ENCODE data around the gene MYO18B. TPM values are rescaled to one million over a fixed set of nuclear protein-coding genes. Genes with fewer than 3 reads are reported as not detected.
A peak's percentile ranks its signal among the peaks of the same experiment; 100 is the strongest.
"Not testable (repeated sequence)": the region's sequence is repeated elsewhere in the genome, so short reads cannot be mapped to it uniquely, and the experiment has no call there.

Gene MYO18B
- total RNA-seq, 2 experiments from 2014 or later: 0.53 to 0.58 TPM

GRCh38 chr22:25701056-25701780 is 40.8 kb upstream of the MYO18B start:
- no peak for ATAC-seq
- H3K27ac Mint-ChIP-seq: no peak overlapping the region
- H3K27me3 Mint-ChIP-seq: no peaks in the 10 kb centered on the region
- H3K4me1 Mint-ChIP-seq: peaks cover 13% of the 10 kb centered on the region
- no peaks in the 10 kb centered on the region for H3K36me3 Mint-ChIP-seq (ENCODE audit: low read depth)
- no peak for DNase-seq
- POLR2A ChIA-PET: no interaction called here
- H3K4me3 Mint-ChIP-seq: no peak overlapping the region
- H3K9me3 Mint-ChIP-seq (ENCODE audit: low read depth): no peaks in the 10 kb centered on the region
- CTCF ChIA-PET: interaction anchor here (0.5 to 1.6 kb wide), 5 partner anchors 8 to 339 kb away, joined by 3 to 4 read pairs (median 3); no protein-coding TSS in a partner anchor
- intact Hi-C loops (cut with DNase I, micrococcal nuclease): loop anchor here in 1 of 2 experiments (5.0 to 10.0 kb wide), 2 partner anchors 136 to 254 kb away; partner anchors contain the start of gene GRK3

GRCh38 chr22:25702040-25702439 is 39.9 kb upstream of the MYO18B start:
- peaks cover 13% of the 10 kb centered on the region for H3K4me1 Mint-ChIP-seq
- H3K9me3 Mint-ChIP-seq (ENCODE audit: low read depth): no peaks in the 10 kb centered on the region
- H3K4me3 Mint-ChIP-seq: no peak overlapping the region
- no peaks in the 10 kb centered on the region for H3K36me3 Mint-ChIP-seq (ENCODE audit: low read depth)
- DNase-seq (no peak), ATAC-seq (no peak)
- H3K27ac Mint-ChIP-seq: no peak overlapping the region
- ChIA-PET CTCF (interaction anchor here (0.6 to 1.6 kb wide), 4 partner anchors 9 to 240 kb away, joined by 3 to 6 read pairs (median 4); no protein-coding TSS in a partner anchor), POLR2A (no interaction called here)
- intact Hi-C loops (cut with DNase I, micrococcal nuclease): loop anchor here (1.0 to 10.0 kb wide), 5 partner anchors 71 to 255 kb away; partner anchors contain the start of gene GRK3 (in 1 of the 2)
- H3K27me3 Mint-ChIP-seq: no peaks in the 10 kb centered on the region

- H3K27me3 Mint-ChIP-seq: no peaks in the 10 kb centered on the region
- peaks cover 3% of the 10 kb centered on the region for H3K36me3 Mint-ChIP-seq (ENCODE audit: low read depth)
- DNase-seq (peak; percentile 54), ATAC-seq (peak; percentile 96)
- ChIA-PET CTCF (interaction anchor here (0.7 to 1.6 kb wide), 4 partner anchors 9 to 241 kb away, joined by 3 to 6 read pairs (median 4); no protein-coding TSS in a partner anchor), POLR2A (no interaction called here)
- H3K9me3 Mint-ChIP-seq (ENCODE audit: low read depth): no peaks in the 10 kb centered on the region
- intact Hi-C loops (cut with DNase I, micrococcal nuclease): loop anchor here (1.0 to 10.0 kb wide), 5 partner anchors 70 to 255 kb away; partner anchors contain the start of gene GRK3 (in 1 of the 2)
- peaks cover 13% of the 10 kb centered on the region for H3K4me1 Mint-ChIP-seq
- peak overlapping the region; percentile 15 for H3K27ac Mint-ChIP-seq
- H3K4me3 Mint-ChIP-seq: no peak overlapping the region
These were observed 39.3 kb upstream of the MYO18B start for GRCh38 chr22:25702571-25703167.

DNA sequence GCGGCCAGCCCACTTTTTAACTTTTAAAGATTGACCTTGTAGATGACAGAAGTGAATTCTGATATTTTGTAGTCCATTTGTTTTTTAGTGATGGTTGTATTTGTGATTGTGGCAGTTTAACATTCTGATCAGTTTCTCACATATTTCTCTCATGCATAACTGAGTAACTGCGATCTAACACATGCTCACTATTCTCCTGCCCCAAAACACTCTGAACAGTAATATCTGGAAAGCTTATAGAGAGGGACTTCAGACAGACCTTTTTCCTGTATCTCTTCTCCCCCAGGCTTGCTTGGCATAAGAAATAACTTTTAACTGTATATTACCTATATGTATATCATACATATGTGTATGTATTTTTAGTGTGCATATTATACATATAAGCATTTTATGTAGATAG is 37.3 kb upstream of the MYO18B start:
- Mint-ChIP-seq H3K4me3 (no peak overlapping the region), H3K27ac (peak overlapping the region; percentile 42), H3K4me1 (peaks cover 17% of the 10 kb centered on the region), H3K36me3 (ENCODE audit: low read depth) (peaks cover 3% of the 10 kb centered on the region), H3K9me3 (ENCODE audit: low read depth) (no peaks in the 10 kb centered on the region), H3K27me3 (no peaks in the 10 kb centered on the region)
- intact Hi-C loops (cut with DNase I, micrococcal nuclease): loop anchor here in 1 of 2 experiments (5.0 to 10.0 kb wide), 2 partner anchors 140 to 257 kb away; partner anchors contain the start of gene GRK3
- ATAC-seq (no peak), DNase-seq (no peak)
- ChIA-PET POLR2A (no interaction called here), CTCF (no interaction called here)

GRCh38 chr22:25706197-25706596 is 35.8 kb upstream of the MYO18B start:
- H3K4me1 Mint-ChIP-seq: peaks cover 22% of the 10 kb centered on the region
- ChIA-PET CTCF (no interaction called here), POLR2A (no interaction called here)
- intact Hi-C loops (cut with DNase I, micrococcal nuclease): loop anchor here in 1 of 2 experiments (10.0 kb wide), 1 partner anchor 141 kb away; the partner anchor contains the start of gene GRK3
- DNase-seq (no peak), ATAC-seq (no peak)
- H3K36me3 Mint-ChIP-seq (ENCODE audit: low read depth): peaks cover 3% of the 10 kb centered on the region
- no peak overlapping the region for H3K4me3 Mint-ChIP-seq
- H3K27ac Mint-ChIP-seq: no peak overlapping the region
- no peaks in the 10 kb centered on the region for H3K27me3 Mint-ChIP-seq
- no peaks in the 10 kb centered on the region for H3K9me3 Mint-ChIP-seq (ENCODE audit: low read depth)

DNA sequence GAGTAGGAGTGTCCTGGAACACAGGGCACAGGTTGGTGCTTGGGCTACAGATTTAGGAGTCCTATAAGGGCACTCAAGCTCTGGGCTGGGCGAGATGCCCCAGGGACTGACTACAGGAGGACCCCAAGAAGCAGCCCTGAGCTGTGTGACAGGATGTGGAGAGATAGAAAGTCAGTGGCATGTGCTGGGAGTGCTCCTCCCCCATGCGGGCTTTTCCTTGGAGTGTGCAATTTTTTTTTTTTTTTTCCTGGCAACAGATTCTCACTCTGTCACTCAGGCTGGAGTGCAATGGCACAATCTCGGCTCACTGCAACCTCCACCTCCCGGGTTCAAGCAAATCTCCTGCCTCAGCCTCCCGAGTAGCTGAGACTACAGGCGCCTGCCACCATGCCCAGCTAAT is 33.6 kb upstream of the MYO18B start:
- H3K4me3 Mint-ChIP-seq; H3K27me3 Mint-ChIP-seq; DNase-seq; H3K36me3 Mint-ChIP-seq (ENCODE audit: low read depth); H3K27ac Mint-ChIP-seq; H3K9me3 Mint-ChIP-seq (ENCODE audit: low read depth); ATAC-seq; POLR2A ChIA-PET: not testable (repeated sequence)
- intact Hi-C loops (cut with DNase I, micrococcal nuclease): loop anchor here in 1 of 2 experiments (10.0 kb wide), 1 partner anchor 144 kb away; the partner anchor contains the start of gene GRK3
- CTCF ChIA-PET: interaction anchor here (2.4 kb wide), 1 partner anchor 65 kb away, joined by 6 read pairs; no protein-coding TSS in a partner anchor
- peaks cover 11% of the 10 kb centered on the region for H3K4me1 Mint-ChIP-seq

GRCh38 chr22:25709758-25710157 is 32.2 kb upstream of the MYO18B start:
- DNase-seq (peak; percentile 75), ATAC-seq (peak; percentile 100)
- Mint-ChIP-seq H3K9me3 (ENCODE audit: low read depth) (no peaks in the 10 kb centered on the region), H3K4me1 (peaks cover 9% of the 10 kb centered on the region), H3K27ac (peak overlapping the region; percentile 26), H3K4me3 (no peak overlapping the region), H3K27me3 (no peaks in the 10 kb centered on the region), H3K36me3 (ENCODE audit: low read depth) (peaks cover 4% of the 10 kb centered on the region)
- ChIA-PET POLR2A (no interaction called here), CTCF (interaction anchor here (0.7 to 2.4 kb wide), 5 partner anchors 17 to 247 kb away, joined by 3 to 8 read pairs (median 4); no protein-coding TSS in a partner anchor)
- intact Hi-C loops (cut with DNase I, micrococcal nuclease): loop anchor here in 1 of 2 experiments (2.0 to 10.0 kb wide), 2 partner anchors 17 to 145 kb away; partner anchors contain the start of gene GRK3

DNA sequence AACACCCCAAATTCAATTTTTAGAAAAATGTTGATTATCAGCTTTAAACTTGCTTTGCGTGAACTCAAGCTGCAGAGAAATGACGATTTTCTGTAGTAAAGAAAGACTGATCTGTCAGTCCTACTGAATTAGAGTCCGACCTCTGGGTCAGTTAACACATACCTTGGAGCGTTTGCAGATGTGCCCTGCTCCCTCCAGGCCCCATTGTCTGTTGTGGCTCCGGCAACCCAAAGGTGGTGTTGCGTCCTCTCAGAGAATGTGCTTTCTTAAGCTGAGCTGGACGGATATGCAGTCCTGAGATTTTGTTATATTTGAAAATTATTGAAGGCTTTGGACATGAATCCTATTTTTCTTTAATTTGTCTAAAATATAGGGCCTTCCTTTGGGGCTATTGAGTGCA is 31.5 kb upstream of the MYO18B start:
- H3K4me3 Mint-ChIP-seq: no peak overlapping the region
- POLR2A ChIA-PET: no interaction called here
- CTCF ChIA-PET: interaction anchor here (0.7 to 2.4 kb wide), 6 partner anchors 17 to 258 kb away, joined by 3 to 8 read pairs (median 4); no protein-coding TSS in a partner anchor

GRCh38 chr22:25711491-25711890 is 30.5 kb upstream of the MYO18B start:
- DNase-seq: no peak
- peak overlapping the region; percentile 52 for H3K27ac Mint-ChIP-seq

More for the DNA sequence above, 31.5 kb upstream of the MYO18B start:
- Mint-ChIP-seq H3K4me1 (peaks cover 9% of the 10 kb centered on the region), H3K36me3 (ENCODE audit: low read depth) (peaks cover 4% of the 10 kb centered on the region), H3K9me3 (ENCODE audit: low read depth) (no peaks in the 10 kb centered on the region), H3K27me3 (no peaks in the 10 kb centered on the region), H3K27ac (no peak overlapping the region)
- intact Hi-C loops (cut with DNase I, micrococcal nuclease): loop anchor here in 1 of 2 experiments (2.0 kb wide), 1 partner anchor 16 kb away; no protein-coding TSS in a partner anchor
- DNase-seq: no peak
- no peak for ATAC-seq

GRCh38 chr22:25712661-25713400 is 29.2 kb upstream of the MYO18B start:
- Mint-ChIP-seq H3K4me1 (peaks cover 9% of the 10 kb centered on the region), H3K9me3 (ENCODE audit: low read depth) (no peaks in the 10 kb centered on the region), H3K27ac (no peak overlapping the region), H3K27me3 (no peaks in the 10 kb centered on the region), H3K4me3 (no peak overlapping the region), H3K36me3 (ENCODE audit: low read depth) (peaks cover 2% of the 10 kb centered on the region)
- no peak for DNase-seq
- CTCF ChIA-PET: interaction anchor here (0.6 kb wide), 1 partner anchor 1228 kb away, joined by 4 read pairs; no protein-coding TSS in a partner anchor
- ATAC-seq: no peak
- intact Hi-C loops (cut with DNase I, micrococcal nuclease): no loop called here
- POLR2A ChIA-PET: no interaction called here

More at GRCh38 chr22:25711491-25711890, 30.5 kb upstream of the MYO18B start:
- POLR2A ChIA-PET: no interaction called here
- no peak for ATAC-seq
- Mint-ChIP-seq H3K9me3 (ENCODE audit: low read depth) (no peaks in the 10 kb centered on the region), H3K4me3 (no peak overlapping the region), H3K27me3 (no peaks in the 10 kb centered on the region), H3K36me3 (ENCODE audit: low read depth) (peaks cover 4% of the 10 kb centered on the region), H3K4me1 (peaks cover 9% of the 10 kb centered on the region)
- CTCF ChIA-PET: interaction anchor here (1.8 kb wide), 1 partner anchor 249 kb away, joined by 8 read pairs; no protein-coding TSS in a partner anchor
- intact Hi-C loops (cut with DNase I, micrococcal nuclease): loop anchor here in 1 of 2 experiments (2.0 kb wide), 1 partner anchor 15 kb away; no protein-coding TSS in a partner anchor
